Ishikawa (cell line): ENCODE measurements around the gene MAGI1.

ENCODE experiments used
- CEBPB ChIP-seq: IDR thresholded peaks from 2 replicates; pipeline ENCODE4 v1.6.1; 2012
- CREB1 ChIP-seq: IDR thresholded peaks from 2 replicates; pipeline ENCODE4 v1.6.1; 2012; ENCODE audit warnings: low read depth
- EGR1 ChIP-seq: IDR thresholded peaks from 2 replicates; pipeline ENCODE4 v1.6.1; 2012
- EP300 ChIP-seq: IDR thresholded peaks from 2 replicates; pipeline ENCODE4 v1.6.1; 2012; ENCODE audit warnings: borderline replicate concordance
- FOXM1 ChIP-seq: IDR thresholded peaks from 2 replicates; pipeline ENCODE4 v1.6.1; 2012; ENCODE audit warnings: low read depth, borderline replicate concordance
- MAX ChIP-seq: IDR thresholded peaks from 2 replicates; pipeline ENCODE4 v1.6.1; 2012
- NFIC ChIP-seq: IDR thresholded peaks from 2 replicates; pipeline ENCODE4 v1.6.1; 2012
- RAD21 ChIP-seq: IDR thresholded peaks from 2 replicates; pipeline ENCODE4 v1.6.1; 2012; ENCODE audit warnings: low read depth
- REST ChIP-seq: IDR thresholded peaks from 2 replicates; pipeline ENCODE4 v1.6.1; 2012; ENCODE audit warnings: low read depth, mild to moderate bottlenecking
- TAF1 ChIP-seq: IDR thresholded peaks from 2 replicates; pipeline ENCODE4 v1.6.1; 2012; ENCODE audit warnings: low read depth, mild to moderate bottlenecking
- TCF12 ChIP-seq: IDR thresholded peaks from 2 replicates; pipeline ENCODE4 v1.6.1; 2012; ENCODE audit warnings: low read depth
- TEAD4 ChIP-seq: IDR thresholded peaks from 2 replicates; pipeline ENCODE4 v1.6.1; 2012
- YY1 ChIP-seq: IDR thresholded peaks from 2 replicates; pipeline ENCODE4 v1.6.1; 2012; ENCODE audit warnings: low read depth
- ZBTB7A ChIP-seq: IDR thresholded peaks from 2 replicates; pipeline ENCODE4 v1.6.1; 2012; ENCODE audit warnings: low read depth
- TF ChIP-seq, protein P1 (sequence below): IDR thresholded peaks from 2 replicates; pipeline ENCODE4 v1.6.1; 2012

MAGI1 gene

DNA sequence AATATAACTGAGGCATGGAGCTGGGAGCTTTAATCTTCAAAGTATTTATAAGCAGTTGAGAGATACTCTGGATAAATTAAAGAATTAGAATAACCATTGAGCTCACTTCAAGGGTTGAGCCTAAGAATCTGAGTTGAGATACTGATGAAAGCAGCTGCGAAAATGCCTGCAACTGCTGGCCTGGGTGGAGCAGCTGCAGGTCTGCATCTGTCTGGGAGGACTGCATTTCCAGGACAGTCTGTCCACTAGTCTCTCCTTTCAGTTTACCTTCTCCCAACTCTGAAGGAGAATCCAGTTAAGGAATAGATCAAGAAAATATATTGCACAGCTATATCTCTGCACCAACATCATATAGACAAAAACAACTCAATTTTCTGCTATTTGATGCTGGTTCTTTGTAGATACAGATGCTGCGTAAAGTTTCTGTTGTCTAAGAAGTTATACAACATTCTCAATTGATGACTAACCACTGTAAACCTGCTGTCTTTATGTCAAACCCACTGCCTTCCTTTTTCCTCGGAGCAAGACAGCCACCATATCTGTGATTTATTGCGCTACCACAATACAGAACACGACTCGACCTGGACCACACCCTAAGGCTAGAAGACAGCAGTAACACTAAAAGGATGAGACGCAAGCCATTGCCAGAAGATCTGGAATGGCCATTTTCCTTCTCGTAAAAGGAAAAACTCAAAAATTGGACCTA is 245.1 kb downstream of the MAGI1 start:
- TF ChIP-seq RAD21 (no peak), REST (no peak), MAX (no peak), TCF12 (no peak), FOXM1 (no peak)

- TF ChIP-seq TEAD4 (no peak), RAD21 (no peak), CREB1 (no peak), YY1 (no peak), NFIC (no peak), REST (no peak)
Observed at GRCh38 chr3:65788461-65788860, 250.3 kb downstream of the MAGI1 start.

- TF ChIP-seq TCF12 (no peak), EGR1 (no peak), RAD21 (no peak), TEAD4 (no peak), ZBTB7A (no peak), EP300 (no peak), NFIC (no peak), CREB1 (no peak), REST (no peak), CEBPB (no peak), TAF1 (no peak), MAX (no peak)
- TF ChIP-seq, protein P1, sequence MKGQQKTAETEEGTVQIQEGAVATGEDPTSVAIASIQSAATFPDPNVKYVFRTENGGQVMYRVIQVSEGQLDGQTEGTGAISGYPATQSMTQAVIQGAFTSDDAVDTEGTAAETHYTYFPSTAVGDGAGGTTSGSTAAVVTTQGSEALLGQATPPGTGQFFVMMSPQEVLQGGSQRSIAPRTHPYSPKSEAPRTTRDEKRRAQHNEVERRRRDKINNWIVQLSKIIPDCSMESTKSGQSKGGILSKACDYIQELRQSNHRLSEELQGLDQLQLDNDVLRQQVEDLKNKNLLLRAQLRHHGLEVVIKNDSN: no peak
Observed at GRCh38 chr3:65787827-65788226, 250.9 kb downstream of the MAGI1 start.

GRCh38 chr3:65787340-65787739 is 251.4 kb downstream of the MAGI1 start:
- TF ChIP-seq NFIC (no peak), REST (no peak), EGR1 (no peak), FOXM1 (no peak), TEAD4 (no peak), YY1 (no peak), CREB1 (no peak), RAD21 (no peak), TAF1 (no peak), TCF12 (no peak), ZBTB7A (no peak), EP300 (no peak), MAX (no peak)
